B cell (primary cell): ENCODE results near the gene ADGRA3.

Source experiments
- EZH2 ChIP-seq: IDR thresholded peaks from 2 replicates; pipeline ENCODE4 v1.6.1; 2012; ENCODE audit warnings: borderline replicate concordance, low read depth, mild to moderate bottlenecking, moderate library complexity, low read length; ENCODE audit not compliant: insufficient read depth, poor library complexity, severe bottlenecking
- TF ChIP-seq, protein P1 (sequence below): fragments of 200-600 bp; IDR thresholded peaks from one replicate; pipeline ENCODE4 v1.8.0; 2022; ENCODE audit warnings: antibody characterized with exemption, mild to moderate bottlenecking

GRCh38 chr4:22466581-22466980 lies 49.3 kb downstream of the ADGRA3 start:
- TF ChIP-seq, protein P1, sequence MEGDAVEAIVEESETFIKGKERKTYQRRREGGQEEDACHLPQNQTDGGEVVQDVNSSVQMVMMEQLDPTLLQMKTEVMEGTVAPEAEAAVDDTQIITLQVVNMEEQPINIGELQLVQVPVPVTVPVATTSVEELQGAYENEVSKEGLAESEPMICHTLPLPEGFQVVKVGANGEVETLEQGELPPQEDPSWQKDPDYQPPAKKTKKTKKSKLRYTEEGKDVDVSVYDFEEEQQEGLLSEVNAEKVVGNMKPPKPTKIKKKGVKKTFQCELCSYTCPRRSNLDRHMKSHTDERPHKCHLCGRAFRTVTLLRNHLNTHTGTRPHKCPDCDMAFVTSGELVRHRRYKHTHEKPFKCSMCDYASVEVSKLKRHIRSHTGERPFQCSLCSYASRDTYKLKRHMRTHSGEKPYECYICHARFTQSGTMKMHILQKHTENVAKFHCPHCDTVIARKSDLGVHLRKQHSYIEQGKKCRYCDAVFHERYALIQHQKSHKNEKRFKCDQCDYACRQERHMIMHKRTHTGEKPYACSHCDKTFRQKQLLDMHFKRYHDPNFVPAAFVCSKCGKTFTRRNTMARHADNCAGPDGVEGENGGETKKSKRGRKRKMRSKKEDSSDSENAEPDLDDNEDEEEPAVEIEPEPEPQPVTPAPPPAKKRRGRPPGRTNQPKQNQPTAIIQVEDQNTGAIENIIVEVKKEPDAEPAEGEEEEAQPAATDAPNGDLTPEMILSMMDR: no peak
- TF ChIP-seq EZH2: no peak
